ENCODE results near the gene PIF1. TPM values are rescaled to one million over a fixed set of nuclear protein-coding genes. Genes with fewer than 3 reads are reported as not detected.

The PIF1 gene
- polyA plus RNA-seq, 3 donors, result 0.13 to 0.43 TPM; not detected in 1

- Histone ChIP-seq H3K9me3 (replicated peaks in 1 of 2; ENCODE audit: control insufficient read depth in 1 of 2, insufficient read depth in 1 of 2, low read length in 2 of 2) (peaks cover 5 to 24% of the 10 kb centered on the region in 2 donors), H3K4me3 (replicated peaks in 1 of 3; ENCODE audit: low read depth in 2 of 3, low read length in 3 of 3) (peak overlapping the region in 1 of 3 experiments; percentile 59), H3K4me2 (replicated peaks; ENCODE audit: extremely low read depth, low read length, poor library complexity, severe bottlenecking) (peak overlapping the region; percentile 74), H3K27me3 (ENCODE audit: control insufficient read depth in 2 of 2, insufficient read depth in 2 of 2, low read length in 2 of 2) (peaks cover 40 to 67% of the 10 kb centered on the region in 2 donors), H3K4me1 (ENCODE audit: control insufficient read depth in 1 of 2, insufficient read depth in 2 of 2, low read length in 2 of 2) (peaks cover 2 to 14% of the 10 kb centered on the region in 2 donors), H3K79me2 (ENCODE audit: insufficient read depth, low read length) (no peaks in the 10 kb centered on the region), H3K27ac (ENCODE audit: low read depth in 1 of 2, low read length in 2 of 2) (no peak overlapping the region), H3K36me3 (replicated peaks in 1 of 2; ENCODE audit: control insufficient read depth in 1 of 2, insufficient read depth in 2 of 2, low read length in 2 of 2) (no peaks in the 10 kb centered on the region), H3K9ac (ENCODE audit: insufficient read depth, low read length, poor library complexity, severe bottlenecking) (peak overlapping the region; percentile 15), H2AFZ (ENCODE audit: insufficient read depth, low read depth, low read length, poor library complexity, severe bottlenecking) (no peak overlapping the region), H4K20me1 (ENCODE audit: insufficient read depth, low read length) (no peaks in the 10 kb centered on the region)
- WGBS (ENCODE audit: insufficient coverage), result 2% methylated on average over 105 of the region's 115 CpGs
- H3K4me3 Mint-ChIP-seq, result peak overlapping the region; percentile 61 to 89
- peaks cover 5% of the 10 kb centered on the region for H3K4me1 Mint-ChIP-seq
- peak overlapping the region in 1 of 7 donors; percentile 8 for H3K27ac Mint-ChIP-seq
- intact Hi-C loops (cut with micrococcal nuclease), result no loop called here
- TF ChIP-seq, protein P1, sequence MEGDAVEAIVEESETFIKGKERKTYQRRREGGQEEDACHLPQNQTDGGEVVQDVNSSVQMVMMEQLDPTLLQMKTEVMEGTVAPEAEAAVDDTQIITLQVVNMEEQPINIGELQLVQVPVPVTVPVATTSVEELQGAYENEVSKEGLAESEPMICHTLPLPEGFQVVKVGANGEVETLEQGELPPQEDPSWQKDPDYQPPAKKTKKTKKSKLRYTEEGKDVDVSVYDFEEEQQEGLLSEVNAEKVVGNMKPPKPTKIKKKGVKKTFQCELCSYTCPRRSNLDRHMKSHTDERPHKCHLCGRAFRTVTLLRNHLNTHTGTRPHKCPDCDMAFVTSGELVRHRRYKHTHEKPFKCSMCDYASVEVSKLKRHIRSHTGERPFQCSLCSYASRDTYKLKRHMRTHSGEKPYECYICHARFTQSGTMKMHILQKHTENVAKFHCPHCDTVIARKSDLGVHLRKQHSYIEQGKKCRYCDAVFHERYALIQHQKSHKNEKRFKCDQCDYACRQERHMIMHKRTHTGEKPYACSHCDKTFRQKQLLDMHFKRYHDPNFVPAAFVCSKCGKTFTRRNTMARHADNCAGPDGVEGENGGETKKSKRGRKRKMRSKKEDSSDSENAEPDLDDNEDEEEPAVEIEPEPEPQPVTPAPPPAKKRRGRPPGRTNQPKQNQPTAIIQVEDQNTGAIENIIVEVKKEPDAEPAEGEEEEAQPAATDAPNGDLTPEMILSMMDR (IDR thresholded peaks at IDR 0.05), result no peak
- peaks cover 64 to 81% (median 71%) of the 10 kb centered on the region in 3 donors for H3K27me3 Mint-ChIP-seq (ENCODE audit: low read depth in 3 of 3)
- H3K9me3 Mint-ChIP-seq, result peaks cover 0 to 13% (median 5%) of the 10 kb centered on the region in 7 donors
- H3K36me3 Mint-ChIP-seq, result peaks cover 4 to 6% of the 10 kb centered on the region in 2 donors
- DNase-seq, result no peak
Observed at GRCh38 chr15:64774629-64775493, 50.6 kb downstream of the PIF1 start.

DNA sequence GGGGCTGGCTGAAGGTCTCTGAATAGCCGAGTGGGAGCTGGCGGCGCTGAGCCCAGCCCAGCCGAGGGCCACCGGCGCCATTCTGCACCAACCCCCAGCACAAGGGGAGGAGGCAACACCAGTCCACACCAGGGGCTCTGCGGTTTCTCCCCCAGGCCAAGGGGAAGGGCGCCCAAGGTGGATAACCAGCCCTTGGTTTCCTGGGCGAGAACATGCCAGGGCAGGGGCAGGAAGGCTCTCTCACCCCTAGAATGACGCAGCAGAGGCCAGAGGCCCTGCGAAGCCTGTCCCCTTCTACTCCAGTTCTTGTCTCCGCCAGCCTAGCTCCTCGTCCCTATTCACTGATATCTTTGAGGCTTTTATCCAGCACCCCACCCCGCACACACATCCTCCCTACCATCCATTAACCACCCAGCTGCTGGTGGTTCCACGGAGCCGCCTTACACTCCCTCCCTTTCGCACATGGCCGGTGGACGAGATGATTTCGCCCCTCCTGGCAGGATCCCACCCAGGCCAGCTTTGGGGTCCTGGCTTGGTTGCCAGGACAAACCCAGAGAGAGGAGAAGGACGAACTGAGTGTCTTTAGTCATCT is 51.3 kb downstream of the PIF1 start:
- Mint-ChIP-seq H3K9me3 (peaks cover 0 to 13% (median 5%) of the 10 kb centered on the region in 7 donors), H3K27me3 (ENCODE audit: low read depth in 3 of 3) (peaks cover 64 to 77% (median 74%) of the 10 kb centered on the region in 3 donors), H3K36me3 (peaks cover 4 to 6% of the 10 kb centered on the region in 2 donors), H3K27ac (peak overlapping the region in 1 of 7 donors; percentile 8), H3K4me3 (peak overlapping the region; percentile 61 to 89), H3K4me1 (peaks cover 5% of the 10 kb centered on the region)
- intact Hi-C loops (cut with micrococcal nuclease), result no loop called here
- Histone ChIP-seq H3K4me2 (replicated peaks; ENCODE audit: extremely low read depth, low read length, poor library complexity, severe bottlenecking) (peak overlapping the region; percentile 74), H2AFZ (ENCODE audit: insufficient read depth, low read depth, low read length, poor library complexity, severe bottlenecking) (no peak overlapping the region), H3K27me3 (ENCODE audit: control insufficient read depth in 2 of 2, insufficient read depth in 2 of 2, low read length in 2 of 2) (peaks cover 40 to 65% of the 10 kb centered on the region in 2 donors), H3K27ac (ENCODE audit: low read depth in 1 of 2, low read length in 2 of 2) (no peak overlapping the region), H3K9ac (ENCODE audit: insufficient read depth, low read length, poor library complexity, severe bottlenecking) (no peak overlapping the region), H3K9me3 (replicated peaks in 1 of 2; ENCODE audit: control insufficient read depth in 1 of 2, insufficient read depth in 1 of 2, low read length in 2 of 2) (peaks cover 5 to 24% of the 10 kb centered on the region in 2 donors), H3K36me3 (replicated peaks in 1 of 2; ENCODE audit: control insufficient read depth in 1 of 2, insufficient read depth in 2 of 2, low read length in 2 of 2) (no peaks in the 10 kb centered on the region), H3K79me2 (ENCODE audit: insufficient read depth, low read length) (no peaks in the 10 kb centered on the region), H4K20me1 (ENCODE audit: insufficient read depth, low read length) (no peaks in the 10 kb centered on the region), H3K4me3 (replicated peaks in 1 of 3; ENCODE audit: low read depth in 2 of 3, low read length in 3 of 3) (peak overlapping the region in 1 of 3 experiments; percentile 59), H3K4me1 (ENCODE audit: control insufficient read depth in 1 of 2, insufficient read depth in 2 of 2, low read length in 2 of 2) (peaks cover 2 to 14% of the 10 kb centered on the region in 2 donors)
- TF ChIP-seq, protein P1 (IDR thresholded peaks at IDR 0.05), result no peak
- 89% methylated on average over 19 of the region's 21 CpGs for WGBS (ENCODE audit: insufficient coverage)
- no peak for DNase-seq

Data from CD14-positive monocyte (primary cell).